ENCODE measurements around the gene AKT1.
A peak's percentile ranks its signal among the peaks of the same experiment; 100 is the strongest.

AKT1 gene

GRCh38 chr14:104755621-104756020, 39.9 kb downstream of the AKT1 start:
- Histone ChIP-seq H2BK5ac (ENCODE audit: low read depth, low read length, poor library complexity) (no peak overlapping the region), H3K14ac (ENCODE audit: low read length) (no peak overlapping the region), H3K9me3 (ENCODE audit: insufficient read depth, low read depth, low read length) (peaks cover 12% of the 10 kb centered on the region), H3K27ac (ENCODE audit: low read depth, low read length) (no peak overlapping the region), H4K12ac (ENCODE audit: low read depth, low read length) (no peak overlapping the region), H2AK5ac (ENCODE audit: low read length) (no peak overlapping the region), H3K4me3 (ENCODE audit: low read depth, low read length) (no peak overlapping the region), H3K79me2 (ENCODE audit: control insufficient read depth, insufficient read depth, low read length, poor library complexity) (peaks cover 13% of the 10 kb centered on the region), H3K79me1 (ENCODE audit: low read length) (peaks cover 8% of the 10 kb centered on the region), H3K23ac (ENCODE audit: low read length) (no peak overlapping the region), H4K91ac (ENCODE audit: low read depth, low read length) (no peak overlapping the region), H2BK12ac (ENCODE audit: low read length) (no peak overlapping the region), H2BK120ac (ENCODE audit: insufficient read depth, low read length, poor library complexity) (no peak overlapping the region), H3K4me1 (ENCODE audit: control insufficient read depth in 1 of 2, insufficient read depth in 2 of 2, low read length in 2 of 2) (peaks cover 11 to 17% of the 10 kb centered on the region in 2 experiments), H4K8ac (ENCODE audit: low read depth, low read length) (no peak overlapping the region), H2AFZ (ENCODE audit: insufficient read depth, low read length, poor library complexity) (no peak overlapping the region), H3K27me3 (ENCODE audit: insufficient read depth, low read length) (no peaks in the 10 kb centered on the region), H3K4me2 (ENCODE audit: low read length) (no peak overlapping the region), H3K9ac (ENCODE audit: low read length) (no peak overlapping the region), H3K18ac (ENCODE audit: low read length) (no peak overlapping the region), H3K36me3 (ENCODE audit: control insufficient read depth in 1 of 2, insufficient read depth in 2 of 2, low read length in 2 of 2) (peaks cover 51 to 55% of the 10 kb centered on the region in 2 experiments), H3K4ac (ENCODE audit: low read depth, low read length) (no peak overlapping the region)
- DNase-seq: no peak
- WGBS (ENCODE audit: extremely low coverage, insufficient coverage, insufficient read length): no CpG with 5 or more reads among the region's 11 CpGs

GRCh38 chr14:104754213-104754851, 41.2 kb downstream of the AKT1 start:
- Histone ChIP-seq H4K8ac (ENCODE audit: low read depth, low read length) (no peak overlapping the region), H2BK120ac (ENCODE audit: insufficient read depth, low read length, poor library complexity) (no peak overlapping the region), H3K9ac (ENCODE audit: low read length) (peak overlapping the region; percentile 98), H4K12ac (ENCODE audit: low read depth, low read length) (no peak overlapping the region), H4K91ac (ENCODE audit: low read depth, low read length) (no peak overlapping the region), H3K9me3 (ENCODE audit: insufficient read depth, low read depth, low read length) (peaks cover 16% of the 10 kb centered on the region), H3K36me3 (ENCODE audit: control insufficient read depth in 1 of 2, insufficient read depth in 2 of 2, low read length in 2 of 2) (peaks cover 40 to 42% of the 10 kb centered on the region in 2 experiments), H3K23ac (ENCODE audit: low read length) (no peak overlapping the region), H2BK5ac (ENCODE audit: low read depth, low read length, poor library complexity) (no peak overlapping the region), H3K14ac (ENCODE audit: low read length) (no peak overlapping the region), H3K27me3 (ENCODE audit: insufficient read depth, low read length) (no peaks in the 10 kb centered on the region), H3K4ac (ENCODE audit: low read depth, low read length) (peak overlapping the region; percentile 37), H3K18ac (ENCODE audit: low read length) (peak overlapping the region; percentile 7), H3K4me3 (ENCODE audit: low read depth, low read length) (peak overlapping the region; percentile 100), H3K4me2 (ENCODE audit: low read length) (peak overlapping the region; percentile 92), H2BK12ac (ENCODE audit: low read length) (no peak overlapping the region), H3K27ac (ENCODE audit: low read depth, low read length) (no peak overlapping the region), H3K4me1 (ENCODE audit: control insufficient read depth in 1 of 2, insufficient read depth in 2 of 2, low read length in 2 of 2) (peaks cover 11 to 17% of the 10 kb centered on the region in 2 experiments), H3K79me1 (ENCODE audit: low read length) (peaks cover 8% of the 10 kb centered on the region), H2AFZ (ENCODE audit: insufficient read depth, low read length, poor library complexity) (no peak overlapping the region), H3K79me2 (ENCODE audit: control insufficient read depth, insufficient read depth, low read length, poor library complexity) (peaks cover 13% of the 10 kb centered on the region), H2AK5ac (ENCODE audit: low read length) (no peak overlapping the region)
- DNase-seq: no peak
- WGBS (ENCODE audit: extremely low coverage, insufficient coverage, insufficient read length): no CpG with 5 or more reads among the region's 13 CpGs

GRCh38 chr14:104753528-104754212, 41.9 kb downstream of the AKT1 start:
- H3K4ac ChIP-seq (ENCODE audit: low read depth, low read length): peak overlapping the region; percentile 90
- H3K9ac ChIP-seq (ENCODE audit: low read length): peak overlapping the region; percentile 98
- H2AFZ ChIP-seq (ENCODE audit: insufficient read depth, low read length, poor library complexity): peak overlapping the region; percentile 68
- peaks cover 13% of the 10 kb centered on the region for H3K79me2 ChIP-seq (ENCODE audit: control insufficient read depth, insufficient read depth, low read length, poor library complexity)
- peak overlapping the region; percentile 85 for H4K12ac ChIP-seq (ENCODE audit: low read depth, low read length)
- DNase-seq: peak; percentile 31 to 64
- H3K4me2 ChIP-seq (ENCODE audit: low read length): peak overlapping the region; percentile 92
- peaks cover 11 to 20% of the 10 kb centered on the region in 2 experiments for H3K4me1 ChIP-seq (ENCODE audit: control insufficient read depth in 1 of 2, insufficient read depth in 2 of 2, low read length in 2 of 2)
- peak overlapping the region; percentile 90 for H2BK120ac ChIP-seq (ENCODE audit: insufficient read depth, low read length, poor library complexity)
- H4K91ac ChIP-seq (ENCODE audit: low read depth, low read length): peak overlapping the region; percentile 74
- no peak overlapping the region for H3K23ac ChIP-seq (ENCODE audit: low read length)
- H2AK5ac ChIP-seq (ENCODE audit: low read length): peak overlapping the region; percentile 80
- peak overlapping the region; percentile 93 for H3K14ac ChIP-seq (ENCODE audit: low read length)
- H4K8ac ChIP-seq (ENCODE audit: low read depth, low read length): peak overlapping the region; percentile 97
- peak overlapping the region; percentile 78 for H2BK5ac ChIP-seq (ENCODE audit: low read depth, low read length, poor library complexity)
- peak overlapping the region; percentile 66 for H3K27ac ChIP-seq (ENCODE audit: low read depth, low read length)
- no CpG with 5 or more reads among the region's 30 CpGs for WGBS (ENCODE audit: extremely low coverage, insufficient coverage, insufficient read length)
- no peaks in the 10 kb centered on the region for H3K27me3 ChIP-seq (ENCODE audit: insufficient read depth, low read length)
- H3K79me1 ChIP-seq (ENCODE audit: low read length): peaks cover 8% of the 10 kb centered on the region
- peaks cover 16% of the 10 kb centered on the region for H3K9me3 ChIP-seq (ENCODE audit: insufficient read depth, low read depth, low read length)
- peak overlapping the region; percentile 100 for H3K4me3 ChIP-seq (ENCODE audit: low read depth, low read length)
- H3K18ac ChIP-seq (ENCODE audit: low read length): peak overlapping the region; percentile 87
- H2BK12ac ChIP-seq (ENCODE audit: low read length): no peak overlapping the region
- peaks cover 34 to 36% of the 10 kb centered on the region in 2 experiments for H3K36me3 ChIP-seq (ENCODE audit: control insufficient read depth in 1 of 2, insufficient read depth in 2 of 2, low read length in 2 of 2)

GRCh38 chr14:104752735-104753527, 42.6 kb downstream of the AKT1 start, which contains the start of gene SIVA1:
TSS of gene SIVA1 (plus strand) at chr14:104753147. CDS start at chr14:104753202, 55 bp downstream.
- peak within 1 kb of the TSS; percentile 85 for H4K12ac ChIP-seq (ENCODE audit: low read depth, low read length)
- H3K4ac ChIP-seq (ENCODE audit: low read depth, low read length): peak within 1 kb of the TSS; percentile 90
- H2BK12ac ChIP-seq (ENCODE audit: low read length): no peak within 1 kb of the TSS
- peak within 1 kb of the TSS; percentile 80 for H2AK5ac ChIP-seq (ENCODE audit: low read length)
- peak within 1 kb of the TSS; percentile 77 for H3K27ac ChIP-seq (ENCODE audit: low read depth, low read length)
- H4K91ac ChIP-seq (ENCODE audit: low read depth, low read length): peak within 1 kb of the TSS; percentile 78
- peak within 1 kb of the TSS; percentile 92 for H3K4me2 ChIP-seq (ENCODE audit: low read length)
- peak within 1 kb of the TSS; percentile 90 for H2BK120ac ChIP-seq (ENCODE audit: insufficient read depth, low read length, poor library complexity)
- H3K23ac ChIP-seq (ENCODE audit: low read length): no peak within 1 kb of the TSS
- peak within 1 kb of the TSS; percentile 78 for H2BK5ac ChIP-seq (ENCODE audit: low read depth, low read length, poor library complexity)
- H3K9ac ChIP-seq (ENCODE audit: low read length): peak within 1 kb of the TSS; percentile 98
- H3K4me3 ChIP-seq (ENCODE audit: low read depth, low read length): peak within 1 kb of the TSS; percentile 100
- H3K27me3 ChIP-seq (ENCODE audit: insufficient read depth, low read length): no peaks in the 10 kb centered on the region
- H3K14ac ChIP-seq (ENCODE audit: low read length): peak within 1 kb of the TSS; percentile 93
- peaks cover 8% of the 10 kb centered on the region for H3K79me1 ChIP-seq (ENCODE audit: low read length)
- H2AFZ ChIP-seq (ENCODE audit: insufficient read depth, low read length, poor library complexity): peak within 1 kb of the TSS; percentile 68
- H3K9me3 ChIP-seq (ENCODE audit: insufficient read depth, low read depth, low read length): peaks cover 16% of the 10 kb centered on the region
- peaks cover 28 to 30% of the 10 kb centered on the region in 2 experiments for H3K36me3 ChIP-seq (ENCODE audit: control insufficient read depth in 1 of 2, insufficient read depth in 2 of 2, low read length in 2 of 2)
- WGBS (ENCODE audit: extremely low coverage, insufficient coverage, insufficient read length): no CpG with 5 or more reads among the region's 95 CpGs
- peaks cover 13% of the 10 kb centered on the region for H3K79me2 ChIP-seq (ENCODE audit: control insufficient read depth, insufficient read depth, low read length, poor library complexity)
- DNase-seq: peak; percentile 99 to 100
- peak within 1 kb of the TSS; percentile 97 for H4K8ac ChIP-seq (ENCODE audit: low read depth, low read length)
- H3K4me1 ChIP-seq (ENCODE audit: control insufficient read depth in 1 of 2, insufficient read depth in 2 of 2, low read length in 2 of 2): peaks cover 14 to 23% of the 10 kb centered on the region in 2 experiments
- peak within 1 kb of the TSS; percentile 87 for H3K18ac ChIP-seq (ENCODE audit: low read length)

Data from trophoblast cell (in vitro differentiated cells and primary cell).